Astrocyte of the spinal cord (primary cell): ENCODE data around the gene KCNQ1.

ENCODE experiments used
- DNase-seq: peaks from one replicate; pipeline ENCODE4 v3.0.0; 2011; ENCODE audit warnings: low read depth, low spot score
- H3K4me3 ChIP-seq: 2 replicates; pipeline ENCODE4 v1.5.1; 2011; ENCODE audit warnings: low read depth, mild to moderate bottlenecking, low read length, moderate library complexity
- in situ Hi-C: cut with HindIII; loops from 2 replicates; pipeline ENCODE4 v1.10.0; 2017; ENCODE audit warnings: low sequenced_read_pairs
- TF ChIP-seq, protein P1 (sequence below): IDR thresholded peaks from 2 replicates; pipeline ENCODE4 v1.5.1; 2012; ENCODE audit warnings: low read depth, mild to moderate bottlenecking, low read length, inconsistent platforms

KCNQ1 gene

DNA sequence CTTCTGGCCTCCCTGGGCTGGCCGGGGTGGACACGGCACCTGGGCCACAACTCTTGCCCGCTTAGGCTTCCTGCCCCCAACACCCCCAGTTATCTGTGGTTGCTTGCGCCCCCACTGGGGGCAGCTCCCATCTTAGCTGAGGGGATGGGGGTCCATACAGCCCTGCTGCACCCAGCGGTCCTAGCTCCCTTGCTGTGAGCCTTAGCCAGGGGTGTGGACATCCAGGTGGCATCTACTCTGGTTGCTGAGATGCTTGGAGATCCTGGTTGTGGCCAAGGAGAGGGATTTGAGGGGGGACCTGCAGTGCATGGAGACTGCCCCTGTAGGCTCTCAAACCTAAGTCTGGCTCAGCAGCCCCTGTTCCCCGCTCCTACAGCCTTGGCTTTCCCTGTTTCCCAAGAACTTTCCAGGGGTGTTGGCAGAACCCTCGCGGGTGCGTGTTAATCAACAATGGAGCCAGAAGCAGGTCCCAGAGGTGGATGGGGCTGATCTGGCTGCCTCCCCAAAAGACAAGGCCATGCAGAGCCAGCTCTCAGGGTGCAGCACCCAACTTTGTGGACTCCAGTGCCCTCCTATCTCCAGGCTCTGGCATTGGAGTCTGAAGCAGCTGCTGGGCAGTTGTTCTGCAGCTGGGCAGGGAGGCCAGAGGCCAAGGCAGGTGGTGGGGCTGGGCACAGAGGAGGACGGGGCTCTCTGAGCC is 3.3 kb downstream of the KCNQ1 start:
- TF ChIP-seq, protein P1, sequence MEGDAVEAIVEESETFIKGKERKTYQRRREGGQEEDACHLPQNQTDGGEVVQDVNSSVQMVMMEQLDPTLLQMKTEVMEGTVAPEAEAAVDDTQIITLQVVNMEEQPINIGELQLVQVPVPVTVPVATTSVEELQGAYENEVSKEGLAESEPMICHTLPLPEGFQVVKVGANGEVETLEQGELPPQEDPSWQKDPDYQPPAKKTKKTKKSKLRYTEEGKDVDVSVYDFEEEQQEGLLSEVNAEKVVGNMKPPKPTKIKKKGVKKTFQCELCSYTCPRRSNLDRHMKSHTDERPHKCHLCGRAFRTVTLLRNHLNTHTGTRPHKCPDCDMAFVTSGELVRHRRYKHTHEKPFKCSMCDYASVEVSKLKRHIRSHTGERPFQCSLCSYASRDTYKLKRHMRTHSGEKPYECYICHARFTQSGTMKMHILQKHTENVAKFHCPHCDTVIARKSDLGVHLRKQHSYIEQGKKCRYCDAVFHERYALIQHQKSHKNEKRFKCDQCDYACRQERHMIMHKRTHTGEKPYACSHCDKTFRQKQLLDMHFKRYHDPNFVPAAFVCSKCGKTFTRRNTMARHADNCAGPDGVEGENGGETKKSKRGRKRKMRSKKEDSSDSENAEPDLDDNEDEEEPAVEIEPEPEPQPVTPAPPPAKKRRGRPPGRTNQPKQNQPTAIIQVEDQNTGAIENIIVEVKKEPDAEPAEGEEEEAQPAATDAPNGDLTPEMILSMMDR: no peak
- in situ Hi-C loops: no loop called here
- no peak for DNase-seq
- H3K4me3 ChIP-seq: no peak overlapping the region

DNA sequence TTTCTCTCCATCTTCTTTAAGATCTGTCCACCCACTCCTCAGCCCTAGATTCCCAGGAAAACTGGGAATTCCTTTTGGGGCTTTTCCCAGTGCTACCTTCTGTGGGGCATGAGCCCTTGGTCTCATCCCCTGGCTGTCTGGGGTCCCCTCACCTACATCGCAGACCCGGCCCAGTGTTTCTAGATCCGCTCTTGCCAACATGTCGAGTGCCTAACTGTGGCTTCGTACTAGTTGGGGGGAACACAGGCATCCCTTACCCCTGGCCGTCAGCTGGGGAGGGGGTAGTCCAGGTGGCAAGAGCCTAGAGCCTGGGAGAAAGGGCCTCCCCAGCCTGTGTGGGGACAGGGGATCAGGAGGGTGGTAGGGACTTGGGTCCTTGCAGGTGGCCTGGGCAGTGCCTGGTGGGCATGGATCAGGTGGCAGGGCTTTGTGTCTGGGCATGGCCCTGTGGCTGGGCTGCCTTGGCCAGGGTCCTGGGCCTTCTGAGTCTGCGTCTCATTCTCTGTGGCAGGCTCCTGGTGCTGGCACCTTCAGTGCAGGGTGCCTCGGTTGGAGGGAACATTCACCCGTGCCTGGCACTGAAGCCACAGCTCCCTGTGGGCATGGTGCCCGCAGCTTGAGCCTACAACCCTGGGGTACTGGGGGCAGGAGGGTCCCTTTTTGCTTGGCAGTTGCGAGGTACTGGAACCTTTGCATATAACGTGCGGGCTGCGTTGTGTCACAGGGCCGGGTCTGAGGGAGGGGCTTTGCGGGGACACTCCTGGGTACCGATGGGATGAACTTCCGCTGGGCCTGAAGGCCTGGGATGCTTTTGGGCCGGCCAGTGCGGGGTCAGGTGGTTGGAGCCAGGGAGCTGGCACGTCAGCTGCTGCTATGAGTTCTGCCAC is 4.1 kb downstream of the KCNQ1 start:
- in situ Hi-C loops: no loop called here
- DNase-seq: no peak
- TF ChIP-seq, protein P1: no peak
- H3K4me3 ChIP-seq: no peak overlapping the region

DNA sequence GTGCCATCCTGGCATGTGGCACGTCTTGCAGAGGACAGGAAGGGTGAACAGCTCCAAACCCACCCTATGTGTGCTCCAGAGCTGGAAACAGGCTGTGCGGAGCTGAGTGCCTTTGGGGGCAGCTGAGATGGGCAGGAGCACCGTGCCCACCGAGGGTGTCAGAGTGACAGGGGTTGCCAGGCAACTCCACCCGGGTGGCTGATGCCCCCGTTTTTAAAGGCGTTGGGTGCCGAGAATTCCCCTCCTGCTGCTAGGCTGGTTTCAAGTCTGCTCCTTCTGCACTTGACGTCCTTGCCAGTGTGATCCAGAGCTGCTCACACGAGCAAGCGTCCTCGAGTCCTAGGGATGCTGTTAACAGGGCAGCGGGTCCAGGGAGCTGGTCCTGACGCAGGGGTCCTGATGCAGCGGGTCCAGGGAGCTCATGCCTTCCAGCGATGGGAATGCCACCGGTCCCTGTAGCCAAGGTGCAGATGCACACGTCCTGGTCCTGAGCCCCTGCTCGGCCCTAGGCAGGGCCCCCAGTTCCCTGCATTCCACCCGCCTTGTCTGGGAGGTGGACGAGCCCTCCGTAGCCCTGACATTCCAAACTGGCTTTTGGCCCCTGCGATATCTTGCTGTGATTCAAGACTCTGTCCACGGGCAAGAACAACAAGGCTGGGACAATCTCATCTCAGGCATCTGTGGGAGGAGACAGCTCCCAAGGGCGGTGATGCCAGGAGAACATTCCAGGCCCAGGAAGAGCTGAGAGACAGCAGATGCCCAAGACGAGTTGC is 4.9 kb downstream of the KCNQ1 start:
- H3K4me3 ChIP-seq: no peak overlapping the region
- TF ChIP-seq, protein P1: no peak
- no peak for DNase-seq
- in situ Hi-C loops: no loop called here

DNA sequence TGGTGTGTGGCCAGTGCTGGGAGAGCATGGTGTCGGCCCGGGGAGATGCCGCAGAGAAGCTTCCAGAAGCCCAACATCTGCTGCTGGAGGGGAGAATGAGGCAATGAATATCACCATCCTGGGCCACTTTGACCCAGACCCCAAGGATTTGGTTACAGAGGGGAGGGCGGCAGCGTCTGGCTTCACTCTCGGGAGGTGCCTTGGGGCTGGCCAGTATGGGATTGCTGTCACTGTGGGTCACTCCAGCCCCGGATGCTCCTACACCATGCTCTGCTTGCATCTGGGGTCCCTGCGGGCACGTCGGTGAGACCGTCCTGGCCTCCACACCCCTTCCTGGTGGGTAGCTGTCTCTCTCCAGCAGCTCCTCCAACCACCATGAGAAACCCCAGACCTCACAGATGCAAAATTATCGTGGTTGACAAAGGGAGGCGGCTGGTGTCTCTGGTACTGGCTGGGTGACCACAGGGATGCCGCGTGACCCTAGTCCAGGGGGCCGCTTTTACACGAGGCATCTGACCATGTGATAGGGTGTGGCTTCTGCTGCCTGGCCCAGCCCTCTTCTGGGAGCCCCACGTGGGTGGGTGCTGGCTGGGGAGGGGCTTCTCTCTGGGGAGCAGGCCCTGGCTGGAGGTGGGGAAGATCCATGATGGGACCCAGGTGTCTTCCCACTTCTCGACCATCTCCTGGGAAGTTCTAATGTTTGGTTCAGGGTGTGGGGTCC is 5.7 kb downstream of the KCNQ1 start:
- TF ChIP-seq, protein P1: no peak
- H3K4me3 ChIP-seq: no peak overlapping the region
- in situ Hi-C loops: no loop called here
- no peak for DNase-seq

DNA sequence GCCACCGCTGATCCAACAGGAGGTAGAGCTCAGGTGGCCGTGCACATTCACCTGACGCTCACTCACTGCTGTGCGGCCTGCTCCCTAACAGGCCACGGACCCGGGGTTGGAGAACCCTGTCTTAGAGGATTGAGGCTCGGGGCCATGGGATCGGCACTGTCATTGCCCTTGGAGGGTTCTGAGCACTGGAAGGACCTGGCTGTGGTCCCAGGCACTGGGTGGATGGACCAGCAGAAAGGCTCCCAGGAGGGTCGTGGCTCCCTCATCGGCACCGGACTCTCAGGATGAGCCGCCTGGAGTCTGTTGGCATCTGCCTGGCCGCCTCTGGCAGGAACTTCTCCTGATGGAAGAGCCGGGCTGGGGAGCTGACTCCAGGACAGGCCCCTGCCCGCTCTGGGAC is 6.5 kb downstream of the KCNQ1 start:
- TF ChIP-seq, protein P1: no peak
- in situ Hi-C loops: no loop called here
- DNase-seq: no peak
- H3K4me3 ChIP-seq: no peak overlapping the region

DNA sequence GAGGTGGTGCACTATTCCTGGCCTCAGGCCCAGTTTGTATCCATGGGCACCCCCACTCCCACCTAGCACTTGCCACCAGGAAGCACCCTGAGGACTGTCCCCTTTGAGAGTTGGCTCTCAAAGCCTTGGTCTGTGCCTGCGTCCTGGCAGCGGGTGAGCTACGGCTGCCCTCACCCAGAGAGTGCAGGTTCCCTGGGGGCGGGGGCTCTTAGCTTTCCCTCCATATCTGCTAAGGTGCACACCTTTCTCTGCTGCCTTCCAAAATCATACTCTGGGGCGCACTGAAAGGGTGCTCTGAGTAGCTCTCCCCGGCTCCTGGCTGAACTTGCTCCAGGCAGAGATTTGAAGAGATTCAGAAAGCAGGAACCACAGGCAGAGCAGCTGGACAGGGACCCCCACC is 7.1 kb downstream of the KCNQ1 start:
- H3K4me3 ChIP-seq: no peak overlapping the region
- in situ Hi-C loops: no loop called here
- DNase-seq: no peak
- TF ChIP-seq, protein P1: no peak
